Left lobe of liver (tissue), 2 donors: ENCODE results near the gene DNM3. TPM values are rescaled to one million over a fixed set of nuclear protein-coding genes. Genes with fewer than 3 reads are reported as not detected.
A peak's percentile ranks its signal among the peaks of the same experiment; 100 is the strongest.

Experiments used
- ATAC-seq: fragments of 200-7000 bp; cut with Tn5 transposase; one replicate; pipeline ENCODE4 v1.9.1; 2020; ENCODE audit warnings: mild to moderate bottlenecking, moderate library complexity
- DNase-seq: peaks from one replicate; pipeline ENCODE4 v3.0.0-alpha.2; 2020; ENCODE audit warnings: low spot score
- total RNA-seq: library from RNA; stranded (reverse); gene quantifications from one replicate; pipeline ENCODE4 v1.2.1, GENCODE V29; 2021
- donor health status: DM: no; HTN: no; CAD: no; lungs with moderate emphysema.
- donor health status: DM: no; HTN: yes; CAD: no.

Gene DNM3
- total RNA-seq, 1 donor from 2014 or later, result 0.40 TPM

DNA sequence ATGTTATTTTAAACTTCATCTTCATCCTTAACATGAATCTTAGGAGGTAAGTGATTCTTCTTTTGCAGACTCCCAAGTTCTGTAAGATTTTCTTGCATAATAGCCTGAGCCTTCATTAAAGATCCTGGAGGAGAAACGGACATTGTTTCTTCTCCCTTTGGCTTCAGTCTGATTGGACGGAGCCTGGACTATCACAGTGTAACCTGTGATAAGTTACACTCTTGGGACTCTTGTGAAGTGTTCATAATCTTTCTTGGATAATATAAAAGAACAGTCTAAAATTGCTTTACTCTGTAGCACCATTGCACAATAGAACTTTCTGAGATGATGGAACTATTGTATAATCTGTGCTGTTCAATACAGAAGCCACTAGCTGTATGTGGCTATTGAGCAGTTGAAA lies 244.8 kb downstream of the DNM3 start:
- ATAC-seq (no peak), DNase-seq (no peak)

DNA sequence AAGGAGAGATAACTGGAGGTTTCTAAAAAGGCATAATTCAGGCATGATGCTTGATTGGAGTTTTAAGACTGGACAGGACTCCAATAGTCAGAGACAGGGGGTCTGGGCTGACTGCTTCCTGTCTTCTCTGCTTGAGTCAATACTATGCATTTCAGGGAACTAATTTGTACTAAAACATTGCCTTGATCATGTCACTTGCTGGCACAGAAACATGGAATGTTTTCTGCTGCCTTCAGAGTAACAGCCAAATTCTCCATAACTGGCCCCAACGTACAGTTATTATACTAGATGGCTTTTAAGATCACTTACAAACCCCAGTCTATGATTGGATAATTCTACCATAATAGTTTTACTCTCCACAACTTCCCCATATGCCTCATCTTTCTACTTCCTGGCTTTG lies 247.0 kb downstream of the DNM3 start:
- ATAC-seq (no peak), DNase-seq (no peak)

DNA sequence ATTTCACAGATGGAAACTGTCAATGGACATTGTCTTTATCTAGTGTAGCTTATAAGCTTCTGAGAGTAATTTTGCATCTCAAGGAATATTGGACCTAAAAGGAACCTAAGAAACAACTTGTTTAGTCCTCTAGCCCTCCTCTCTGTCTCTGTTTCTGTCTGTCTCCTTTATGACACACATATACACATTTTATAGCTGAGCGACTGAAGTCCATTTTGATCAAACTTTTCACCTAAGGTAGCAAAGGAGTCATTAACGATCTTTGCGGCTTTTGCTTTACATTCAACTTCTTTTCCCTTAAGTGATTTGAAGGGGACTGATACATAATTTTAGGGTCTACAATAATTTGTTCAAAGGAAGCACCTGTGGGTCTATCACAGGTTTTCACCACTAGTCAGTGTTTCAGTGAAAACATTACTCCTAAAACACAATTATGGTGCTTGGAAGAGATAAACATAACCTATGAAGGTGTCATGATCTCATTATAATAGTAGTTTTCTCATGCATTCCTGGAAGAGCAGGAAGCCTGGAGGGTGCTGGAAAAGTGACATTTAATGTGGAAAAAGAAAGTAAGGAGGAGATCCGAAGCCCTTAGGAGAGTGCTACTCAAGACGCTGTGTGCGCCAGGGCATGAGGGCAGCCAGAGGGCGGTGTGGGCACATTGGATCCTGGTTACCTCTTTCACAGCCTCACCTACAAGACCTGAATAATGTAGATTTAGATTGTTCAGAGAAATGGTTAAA lies 248.6 kb downstream of the DNM3 start:
- ATAC-seq, result peak; percentile 89

DNA sequence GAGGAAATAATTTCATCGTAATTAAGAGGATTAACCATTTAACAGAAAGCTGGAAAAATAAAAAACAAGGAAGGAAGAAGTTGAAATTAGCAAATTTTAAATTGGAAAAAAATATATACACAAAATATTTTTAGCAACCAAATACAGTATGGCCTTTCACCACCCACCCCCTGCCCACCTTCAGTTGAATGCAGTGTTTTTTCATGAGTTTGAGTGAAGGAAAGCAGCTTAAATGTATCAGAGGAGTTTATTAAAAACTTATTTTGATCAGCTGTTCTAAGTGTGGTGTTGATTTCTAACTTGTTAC lies 249.2 kb downstream of the DNM3 start:
- ATAC-seq, result no peak
- DNase-seq, result no peak

More for the DNA sequence above, 248.6 kb downstream of the DNM3 start:
- peak; percentile 44 for DNase-seq

DNA sequence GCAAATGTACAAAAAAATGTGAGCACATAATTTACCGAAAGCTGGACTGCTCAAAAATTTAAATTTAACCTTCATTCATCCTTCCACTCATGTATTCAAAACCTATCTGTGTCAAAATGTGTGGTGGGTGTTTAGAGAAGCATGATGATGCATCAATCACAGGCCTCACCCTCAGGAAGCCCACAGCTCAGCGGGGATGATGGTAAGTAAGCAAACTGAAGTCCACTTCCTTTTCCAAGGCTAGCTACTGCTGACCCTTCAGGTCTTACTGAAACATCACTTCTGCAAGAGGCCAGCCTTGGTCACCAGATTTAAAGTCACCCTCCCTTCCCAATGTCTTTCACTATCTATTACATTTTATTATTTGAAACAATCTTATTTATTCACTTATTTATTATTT lies 254.5 kb downstream of the DNM3 start:
- ATAC-seq, result no peak
- no peak for DNase-seq

DNA sequence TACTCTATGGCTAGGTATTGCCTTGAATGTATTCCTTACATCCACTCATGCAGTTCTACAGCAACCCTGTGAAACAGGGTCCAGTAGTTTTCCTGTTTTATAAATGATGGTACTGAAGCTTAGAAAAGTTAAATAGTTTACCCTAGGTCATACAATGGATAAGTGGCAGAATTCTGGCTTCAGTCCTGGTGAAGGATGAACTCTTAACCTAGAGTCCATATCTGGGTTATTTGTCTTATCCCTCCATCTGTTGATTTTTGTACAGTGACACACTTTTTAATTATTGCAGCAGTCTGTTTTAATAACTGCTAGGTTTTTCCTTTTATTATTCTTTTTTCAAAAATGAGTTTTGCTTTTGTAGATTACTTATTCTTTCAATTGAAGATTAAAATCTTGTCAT lies 263.9 kb downstream of the DNM3 start:
- peak; percentile 97 for ATAC-seq
- DNase-seq, result no peak

DNA sequence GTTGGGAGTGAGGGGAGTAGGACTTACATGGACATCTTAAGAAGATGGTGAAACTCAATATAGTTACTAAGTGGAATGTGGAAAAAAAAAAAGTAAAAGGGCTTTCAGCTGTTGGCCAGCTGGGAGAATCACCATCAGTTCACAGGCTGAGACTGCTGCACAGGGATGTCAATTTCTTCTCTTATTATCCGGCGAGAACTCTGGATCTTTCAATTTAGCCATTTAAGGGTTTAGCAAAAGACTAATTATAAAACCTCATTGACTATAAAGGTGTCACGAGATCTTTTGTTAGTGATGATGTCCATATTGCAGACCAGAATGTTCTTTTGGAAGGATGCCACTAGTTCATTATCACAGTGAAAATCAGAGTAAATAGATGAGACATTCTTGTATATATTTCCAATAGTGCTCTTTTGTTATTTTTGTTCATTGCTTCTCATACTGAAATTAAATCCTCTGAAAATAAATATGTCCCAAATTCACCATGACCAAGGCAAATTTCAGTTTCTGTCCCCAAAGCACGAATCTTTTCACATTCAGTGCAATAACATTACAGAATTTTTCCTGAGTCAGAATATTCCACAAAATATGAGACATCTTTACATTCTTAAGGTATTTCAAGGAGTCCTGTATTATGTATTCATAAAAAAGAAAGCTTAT lies 266.1 kb downstream of the DNM3 start:
- no peak for ATAC-seq
- DNase-seq, result no peak

DNA sequence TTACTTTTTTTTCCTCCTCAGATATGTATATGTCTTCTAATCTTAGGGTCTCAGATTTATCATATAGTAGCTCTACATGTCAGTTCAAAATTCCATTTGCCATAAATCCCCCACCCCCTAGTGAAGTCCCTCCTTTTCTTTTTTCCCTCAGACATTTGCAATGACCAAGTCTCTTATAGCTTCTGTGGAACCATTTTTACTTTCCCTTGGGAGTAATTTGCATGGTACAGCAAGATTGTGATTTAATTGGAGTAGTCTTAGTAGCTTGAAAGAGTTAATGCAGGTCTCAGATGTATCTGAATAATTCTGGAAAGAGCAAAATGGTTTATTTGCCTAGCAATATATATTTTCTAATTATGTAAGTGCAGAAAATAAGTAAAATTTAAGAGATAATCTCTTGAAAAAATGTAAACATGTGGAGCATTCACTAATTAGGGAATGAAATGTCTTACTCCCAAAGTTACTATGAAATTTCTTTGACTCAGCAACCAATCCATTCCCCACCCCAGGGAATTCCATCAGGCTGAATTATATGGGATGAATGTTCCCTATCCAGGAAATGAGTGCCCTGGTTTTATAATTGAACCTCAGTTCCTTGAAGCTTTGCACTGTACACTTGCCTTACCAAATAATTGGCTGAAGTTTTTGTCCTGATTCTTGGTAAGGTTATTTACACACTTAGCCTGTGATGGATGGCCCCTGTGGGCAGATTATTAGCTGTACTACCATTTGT lies 267.0 kb downstream of the DNM3 start:
- no peak for ATAC-seq
- no peak for DNase-seq

DNA sequence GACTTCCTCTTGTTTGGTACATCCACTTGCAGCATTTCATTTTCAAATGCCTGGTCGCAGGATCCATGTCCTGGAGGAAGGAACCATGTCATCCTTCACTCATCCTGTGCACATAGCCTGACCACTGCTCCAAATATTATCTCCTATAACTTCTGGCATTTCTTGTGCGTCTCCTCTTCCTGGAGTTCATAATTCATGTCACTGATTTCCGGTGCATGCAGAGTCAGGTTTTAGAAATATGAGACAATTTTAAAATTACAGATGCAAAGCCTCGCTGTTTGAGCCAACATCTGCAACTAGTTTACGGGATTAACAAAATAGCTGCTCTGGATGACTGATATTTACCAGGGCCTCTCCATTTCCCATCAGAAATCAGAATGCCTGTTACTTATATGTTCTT lies 268.1 kb downstream of the DNM3 start:
- DNase-seq (no peak), ATAC-seq (peak; percentile 58)

DNA sequence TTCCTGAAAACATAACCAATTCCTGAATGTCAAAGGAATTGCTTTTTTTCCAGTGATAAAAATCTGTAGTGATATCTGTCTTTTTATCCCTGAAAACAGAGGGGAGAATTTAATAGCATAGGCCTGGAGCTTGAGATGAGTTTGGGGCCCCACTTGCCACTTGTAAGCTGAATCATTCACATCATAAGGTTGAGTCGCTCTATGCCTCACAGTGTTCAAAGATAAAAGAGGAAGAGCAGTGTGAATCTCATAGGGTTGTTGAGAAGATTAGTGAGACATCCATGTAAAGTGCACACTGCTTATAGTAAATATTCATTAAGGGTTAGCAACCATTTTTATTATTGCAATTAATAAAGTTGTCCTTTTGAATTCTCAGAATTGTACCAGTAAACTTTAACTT lies 271.3 kb downstream of the DNM3 start:
- no peak for ATAC-seq

DNA sequence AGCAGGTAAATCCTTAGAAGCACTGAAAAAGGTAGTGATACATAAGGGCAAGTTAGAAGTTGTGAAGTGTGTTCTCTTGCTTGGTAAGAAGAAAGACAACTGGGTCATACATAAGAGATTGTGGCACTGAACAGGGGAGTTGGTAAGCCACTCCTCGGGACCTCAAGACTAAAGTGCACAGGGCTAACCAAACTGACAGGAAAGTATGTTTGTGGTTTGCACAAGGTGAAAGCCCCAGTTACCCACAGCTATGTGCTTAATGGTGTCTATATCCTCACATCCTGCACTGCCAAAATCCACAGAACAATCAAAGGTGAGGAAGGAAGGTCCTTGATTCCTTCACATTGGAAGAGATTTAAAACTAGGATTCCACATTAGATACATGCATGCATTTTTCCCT lies 276.5 kb downstream of the DNM3 start:
- no peak for DNase-seq
- no peak for ATAC-seq

More for the DNA sequence above, 271.3 kb downstream of the DNM3 start:
- DNase-seq, result no peak

DNA sequence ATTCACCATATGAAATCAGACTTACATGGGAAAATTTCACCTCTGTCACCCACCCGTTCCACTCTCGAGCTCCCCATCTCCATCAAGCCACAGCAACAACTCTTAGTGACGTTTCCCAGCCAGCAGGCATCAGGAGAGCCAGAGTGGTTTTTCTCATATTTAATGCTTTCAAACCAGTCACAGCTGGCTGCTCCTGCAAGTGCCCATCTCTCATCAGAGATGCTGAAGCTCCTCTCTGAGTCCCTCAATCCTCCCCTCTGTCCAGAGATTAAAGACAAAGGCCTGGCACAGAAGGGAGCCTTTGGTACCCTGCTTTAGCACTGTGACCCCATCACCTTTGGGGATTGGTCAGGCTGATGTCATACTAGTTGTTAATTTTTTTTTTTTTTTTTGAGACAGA lies 277.3 kb downstream of the DNM3 start:
- no peak for DNase-seq
- no peak for ATAC-seq

DNA sequence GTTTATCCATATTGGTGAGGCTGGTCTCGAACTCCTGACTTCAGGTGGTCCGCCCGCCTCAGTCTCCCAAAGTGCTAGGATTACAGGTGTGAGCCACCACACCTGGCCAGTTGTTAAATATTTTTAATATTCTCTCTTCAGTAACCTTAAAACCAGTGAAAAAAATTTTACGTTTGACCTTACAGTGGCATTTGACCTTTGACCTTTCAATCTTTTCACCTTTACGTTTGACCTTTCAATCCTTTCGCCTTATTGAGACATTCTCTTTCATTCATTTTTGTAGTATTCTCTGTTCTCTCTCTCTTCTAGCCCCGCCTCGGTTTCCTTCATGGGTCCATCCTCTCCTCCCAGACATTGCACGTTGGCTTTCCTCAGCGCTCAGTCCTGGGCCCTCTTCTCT lies 277.9 kb downstream of the DNM3 start:
- ATAC-seq, result no peak
- DNase-seq, result no peak

DNA sequence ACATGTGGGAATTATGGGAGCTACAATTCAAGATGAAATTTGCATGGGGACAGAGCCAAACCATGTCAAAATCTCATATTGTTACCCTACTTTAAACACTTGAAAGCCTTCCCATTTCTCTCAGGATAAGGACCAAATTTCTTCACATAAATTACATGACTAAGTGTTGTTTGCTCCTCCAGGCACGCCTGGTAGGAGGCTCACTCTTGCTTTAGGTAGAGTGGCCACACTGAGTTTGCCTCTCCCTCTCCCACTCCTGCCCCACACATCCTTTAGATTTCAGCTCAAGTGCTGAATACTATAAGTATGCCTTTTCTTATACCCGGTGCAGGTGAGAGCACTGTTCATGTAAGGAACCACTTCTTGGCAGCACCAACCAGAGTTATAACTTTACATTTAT lies 279.1 kb downstream of the DNM3 start:
- DNase-seq (no peak), ATAC-seq (no peak)

DNA sequence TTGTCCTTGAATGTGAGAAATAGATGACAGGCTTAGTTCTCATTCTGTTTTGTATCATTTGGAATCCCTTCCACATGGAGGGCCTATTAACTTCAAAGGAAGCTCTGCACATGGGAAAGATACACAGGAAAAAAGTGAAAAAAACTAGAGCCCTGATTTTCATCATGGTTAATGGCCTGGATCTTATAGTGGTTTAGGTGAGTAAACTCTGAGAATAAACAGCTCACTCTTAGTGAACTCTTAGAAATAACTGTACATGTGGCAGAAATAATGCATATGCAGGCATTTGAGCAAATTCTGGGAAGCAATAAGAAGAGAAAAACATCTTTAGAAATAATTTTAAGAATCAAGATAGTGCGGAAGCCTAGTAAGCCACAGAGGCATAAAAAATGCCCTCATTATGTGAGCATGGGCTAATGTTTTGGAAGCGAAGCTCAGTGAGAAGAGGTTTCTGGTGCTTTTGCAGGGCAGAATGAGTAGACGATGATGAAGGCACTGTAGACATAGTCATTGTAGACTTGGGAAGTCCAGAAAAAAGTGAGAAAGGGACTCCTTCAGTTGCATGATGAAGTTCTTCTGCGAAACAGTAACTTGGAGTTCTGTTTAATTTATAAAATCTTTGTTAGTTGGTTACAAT lies 279.9 kb downstream of the DNM3 start:
- ATAC-seq (no peak), DNase-seq (no peak)

DNA sequence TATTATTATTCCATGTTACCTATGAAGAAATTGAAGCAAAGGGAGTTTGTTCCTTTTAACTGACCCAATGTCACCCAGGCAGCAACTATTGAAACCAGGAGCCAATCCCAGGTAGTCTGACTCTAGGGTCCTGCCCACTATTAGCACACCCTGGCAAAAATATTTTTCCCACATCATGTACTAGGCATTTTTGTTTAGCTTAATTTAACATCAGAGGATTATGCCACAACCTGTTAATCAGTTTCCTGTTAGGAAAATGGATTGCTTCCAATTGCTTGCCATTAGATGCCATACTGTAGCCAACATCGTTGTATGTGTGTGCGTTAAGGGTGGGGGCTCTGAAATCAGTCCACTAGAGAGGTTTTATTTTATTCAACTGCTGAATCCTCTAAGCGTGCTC lies 281.1 kb downstream of the DNM3 start:
- DNase-seq (no peak), ATAC-seq (no peak)

DNA sequence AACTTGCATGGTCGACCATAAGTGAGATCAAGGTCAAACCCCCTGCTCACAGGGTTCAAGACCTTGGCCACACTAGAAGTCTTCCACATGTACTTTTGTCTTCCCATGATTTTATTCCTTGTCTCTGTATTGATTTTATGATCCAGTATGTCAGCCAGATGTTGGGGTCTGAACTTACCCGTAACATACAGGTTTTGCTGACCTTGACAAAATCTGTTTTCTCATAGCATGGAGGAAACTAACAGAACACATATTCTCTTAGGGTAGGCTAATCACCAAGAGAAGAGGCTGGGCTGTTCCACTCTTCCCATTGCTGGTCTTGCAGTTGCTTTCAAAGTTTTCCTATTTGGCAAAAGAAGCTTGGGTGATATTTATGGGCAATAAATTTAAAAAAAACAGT lies 284.0 kb downstream of the DNM3 start:
- no peak for ATAC-seq
- no peak for DNase-seq

DNA sequence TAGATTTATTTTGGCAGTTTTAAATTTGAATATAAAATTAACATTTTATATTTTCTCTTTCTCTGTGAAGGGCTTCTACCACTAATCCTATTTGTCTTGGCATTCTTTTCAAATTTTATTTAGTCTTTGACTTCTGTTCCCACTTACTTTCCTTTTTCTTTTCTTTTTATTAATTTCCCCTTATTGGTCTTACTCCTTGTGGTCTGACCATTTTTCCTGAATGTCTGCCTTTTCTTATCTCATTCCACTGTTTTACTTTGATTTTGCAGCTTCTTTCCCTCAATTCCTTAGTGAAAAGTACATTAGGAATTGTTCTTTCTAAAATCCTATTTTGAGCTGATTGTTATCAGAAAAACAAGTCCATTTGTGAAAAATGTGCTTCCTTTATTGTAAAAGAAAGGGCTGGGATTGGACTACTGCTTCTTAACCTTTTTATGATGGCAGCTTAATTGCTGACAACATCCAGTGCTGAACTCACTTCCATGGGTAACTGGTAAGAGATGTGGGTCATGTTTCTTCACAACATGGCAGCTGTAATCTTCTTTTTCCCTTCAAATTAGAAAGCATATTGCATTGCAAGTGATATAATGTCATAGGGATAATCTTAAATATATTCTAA lies 284.6 kb downstream of the DNM3 start:
- ATAC-seq (no peak), DNase-seq (no peak)

DNA sequence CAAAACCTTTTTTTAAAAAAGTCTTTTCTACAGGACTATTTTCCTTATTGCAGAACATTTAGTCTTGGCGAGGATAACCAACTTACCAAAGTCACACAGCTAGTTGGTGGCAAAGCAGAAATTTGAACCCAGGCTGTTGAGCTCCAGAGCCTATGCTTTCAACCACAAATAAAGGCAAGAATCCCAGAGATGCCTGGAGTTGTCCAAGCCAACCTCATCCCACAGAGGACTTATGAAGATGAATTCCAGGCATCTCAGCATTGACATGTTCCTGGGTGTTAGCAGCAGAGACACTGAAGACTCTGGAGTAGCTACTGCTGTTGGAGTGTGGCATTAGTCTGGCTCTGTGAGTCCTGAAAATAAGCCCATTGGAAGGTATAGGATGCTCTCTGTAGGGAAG lies 291.5 kb downstream of the DNM3 start:
- ATAC-seq, result no peak
- no peak for DNase-seq

DNA sequence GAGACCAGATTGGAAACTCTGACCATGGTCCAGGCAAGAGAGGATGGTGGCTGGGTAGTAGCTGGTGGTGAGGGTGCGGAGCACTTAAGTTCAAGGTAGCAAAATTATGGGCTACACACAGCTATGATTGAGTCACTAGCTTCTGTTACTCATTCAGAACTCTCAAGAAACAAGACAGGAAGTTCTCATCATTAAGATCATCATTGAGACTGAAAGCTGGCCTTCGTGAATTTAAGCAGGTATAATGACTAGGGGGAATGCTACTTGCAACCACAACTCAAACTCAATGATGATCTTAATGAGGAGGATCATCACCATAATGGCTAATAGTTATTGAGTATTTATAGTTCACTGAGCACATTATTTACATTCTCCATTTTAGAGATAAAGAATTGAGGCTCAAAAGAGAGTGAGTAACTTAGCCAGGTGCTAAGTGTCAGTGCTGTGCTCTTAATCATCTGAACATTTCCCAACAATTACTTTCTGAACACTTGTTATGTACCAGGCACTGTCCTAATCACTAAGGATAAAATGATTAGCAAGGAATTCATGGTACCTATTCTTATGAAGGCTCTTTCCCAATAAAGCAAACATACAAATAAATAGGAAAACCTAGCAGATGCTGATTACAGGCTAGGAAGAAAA lies 292.9 kb downstream of the DNM3 start:
- ATAC-seq, result no peak
- DNase-seq, result no peak
